Gastroesophageal sphincter (tissue), 4 donors: ENCODE results near the gene MAP3K10. TPM values are rescaled to one million over a fixed set of nuclear protein-coding genes. Genes with fewer than 3 reads are reported as not detected.
A peak's percentile ranks its signal among the peaks of the same experiment; 100 is the strongest.

ENCODE experiments used
- ATAC-seq: fragments of 150-250 bp; one replicate; pipeline ENCODE4 v1.9.1; 2016; ENCODE audit warnings: mild to moderate bottlenecking, moderate library complexity
- H3K27ac ChIP-seq, 4 donors: fragments of 200-600 bp; sonication (generic) in 3 of 4; 1 replicate in 3 of 4; 2 replicates in 1 of 4; pipeline ENCODE4 v1.5.1; 2016 to 2019
- H3K27me3 ChIP-seq: fragments of 200-600 bp; sonication (generic); one replicate; pipeline ENCODE4 v1.5.1; 2019
- H3K36me3 ChIP-seq, 2 donors: fragments of 200-600 bp; sonication (generic); one replicate each; pipeline ENCODE4 v1.5.1; 2019; ENCODE audit warnings: control low read depth in 1 of 2
- H3K4me1 ChIP-seq, 3 donors: fragments of 200-600 bp; sonication (generic); 1 replicate in 2 of 3; 2 replicates in 1 of 3; pipeline ENCODE4 v1.5.1; 2016 to 2019; ENCODE audit warnings: control low read depth in 2 of 3
- H3K4me3 ChIP-seq, 2 donors: fragments of 200-600 bp; sonication (generic); one replicate each; pipeline ENCODE4 v1.5.1; 2019; ENCODE audit warnings: mild to moderate bottlenecking in 1 of 2, moderate library complexity in 1 of 2
- H3K9me3 ChIP-seq, 3 donors: fragments of 200-600 bp; sonication (generic); one replicate each; pipeline ENCODE4 v1.5.1; 2017 to 2019; ENCODE audit warnings: control low read depth in 2 of 3
- EP300 ChIP-seq: sonication (generic); formaldehyde crosslinking; IDR thresholded peaks from one replicate; pipeline ENCODE4 v1.6.1; 2017; ENCODE audit warnings: antibody characterized with exemption, mild to moderate bottlenecking
- POLR2A ChIP-seq, 2 donors: fragments of 450-650 bp; IDR thresholded peaks; one replicate each; pipeline ENCODE4 v1.6.1; 2017; ENCODE audit warnings: antibody characterized with exemption in 2 of 2, mild to moderate bottlenecking in 2 of 2, moderate library complexity in 1 of 2
- POLR2AphosphoS5 ChIP-seq: sonication (generic); formaldehyde crosslinking; IDR thresholded peaks from one replicate; pipeline ENCODE4 v1.6.1; 2017; ENCODE audit warnings: antibody characterized with exemption
- WGBS, 2 donors: methylation state at CpG; one replicate each; pipeline ENCODE4 v1.1.5; 2018; ENCODE audit warnings: low coverage in 1 of 2; 5-methylcytosine and 5-hydroxymethylcytosine counted together
- total RNA-seq, 4 donors: library from RNA; depleted of rRNA; stranded (reverse); fragments of >200 nt; gene quantifications; one replicate each; pipeline ENCODE4 v1.1.0, GENCODE V29; 2016
- TF ChIP-seq, protein P1 (sequence below), 4 experiments: fragments of 200-600 bp in 2 of 4; fragments of 450-650 bp in 2 of 4; sonication (generic) in 1 of 4; IDR thresholded peaks; one replicate each; pipeline ENCODE4 v1.5.1; 2017 to 2019; ENCODE audit warnings: antibody characterized with exemption in 4 of 4, mild to moderate bottlenecking in 2 of 4, moderate library complexity in 2 of 4

MAP3K10 gene
- total RNA-seq, 4 donors from 2014 or later, result 9.8 to 21.3 (median 16.4) TPM

DNA sequence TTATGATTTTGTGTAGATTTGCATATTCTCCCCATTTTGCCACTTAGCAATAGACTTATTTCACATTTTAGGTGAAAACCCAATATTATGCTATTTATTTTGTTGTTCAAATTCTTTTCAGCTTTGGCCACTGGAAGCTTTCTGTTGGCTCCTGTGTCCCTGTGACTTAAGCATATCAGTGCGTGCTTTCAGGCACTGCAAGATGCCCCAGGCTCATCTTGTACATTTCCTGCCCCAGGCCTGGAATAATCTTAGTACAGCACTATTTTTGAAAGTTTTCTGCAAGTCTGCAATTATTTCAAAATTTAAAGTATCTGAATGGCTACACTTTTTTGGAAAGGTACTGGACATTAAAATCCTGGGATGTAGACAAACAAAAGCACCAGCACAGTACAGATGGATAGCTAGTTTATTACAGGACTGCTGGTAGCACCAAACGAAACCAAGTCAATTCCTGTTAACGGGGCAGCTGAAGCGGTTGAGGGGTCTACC is 38.7 kb downstream of the MAP3K10 start:
- Histone ChIP-seq H3K9me3 (no peaks in the 10 kb centered on the region), H3K4me3 (no peak overlapping the region), H3K27ac (no peak overlapping the region), H3K27me3 (peaks cover 21% of the 10 kb centered on the region), H3K4me1 (peaks cover 2 to 40% (median 13%) of the 10 kb centered on the region in 3 donors), H3K36me3 (peaks cover 0 to 29% of the 10 kb centered on the region in 2 donors)
- TF ChIP-seq POLR2AphosphoS5 (no peak), POLR2A (IDR thresholded peaks at IDR 0.05) (no peak), EP300 (no peak)
- TF ChIP-seq, protein P1, sequence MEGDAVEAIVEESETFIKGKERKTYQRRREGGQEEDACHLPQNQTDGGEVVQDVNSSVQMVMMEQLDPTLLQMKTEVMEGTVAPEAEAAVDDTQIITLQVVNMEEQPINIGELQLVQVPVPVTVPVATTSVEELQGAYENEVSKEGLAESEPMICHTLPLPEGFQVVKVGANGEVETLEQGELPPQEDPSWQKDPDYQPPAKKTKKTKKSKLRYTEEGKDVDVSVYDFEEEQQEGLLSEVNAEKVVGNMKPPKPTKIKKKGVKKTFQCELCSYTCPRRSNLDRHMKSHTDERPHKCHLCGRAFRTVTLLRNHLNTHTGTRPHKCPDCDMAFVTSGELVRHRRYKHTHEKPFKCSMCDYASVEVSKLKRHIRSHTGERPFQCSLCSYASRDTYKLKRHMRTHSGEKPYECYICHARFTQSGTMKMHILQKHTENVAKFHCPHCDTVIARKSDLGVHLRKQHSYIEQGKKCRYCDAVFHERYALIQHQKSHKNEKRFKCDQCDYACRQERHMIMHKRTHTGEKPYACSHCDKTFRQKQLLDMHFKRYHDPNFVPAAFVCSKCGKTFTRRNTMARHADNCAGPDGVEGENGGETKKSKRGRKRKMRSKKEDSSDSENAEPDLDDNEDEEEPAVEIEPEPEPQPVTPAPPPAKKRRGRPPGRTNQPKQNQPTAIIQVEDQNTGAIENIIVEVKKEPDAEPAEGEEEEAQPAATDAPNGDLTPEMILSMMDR (IDR thresholded peaks at IDR 0.05), result no peak
- 67 to 83% methylated on average over 1 of the region's 4 CpGs for WGBS, 2 donors
- ATAC-seq, result no peak

DNA sequence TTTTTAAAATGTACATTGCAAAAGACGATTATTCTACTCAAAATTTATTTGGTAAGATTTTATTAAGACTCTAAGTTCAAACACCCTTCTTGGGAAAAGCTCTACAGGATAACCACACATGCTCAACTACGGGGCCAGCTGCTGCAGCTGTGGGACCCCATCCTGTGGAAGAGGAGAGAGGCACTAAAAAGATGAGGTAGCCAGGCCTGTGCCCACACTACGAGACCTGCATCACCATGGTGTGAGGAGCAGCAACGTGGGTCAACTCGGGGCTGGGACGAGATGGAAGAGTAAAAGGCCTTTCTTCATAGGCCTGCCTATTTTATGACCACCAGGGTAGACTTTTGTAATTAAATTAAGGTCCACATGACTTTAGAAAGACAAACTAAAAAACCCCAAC is 39.8 kb downstream of the MAP3K10 start:
- Histone ChIP-seq H3K36me3 (peaks cover 0 to 40% of the 10 kb centered on the region in 2 donors), H3K4me3 (no peak overlapping the region), H3K4me1 (peaks cover 0 to 32% (median 12%) of the 10 kb centered on the region in 3 donors), H3K27ac (peak overlapping the region in 1 of 4 donors; percentile 21), H3K9me3 (no peaks in the 10 kb centered on the region), H3K27me3 (peaks cover 11% of the 10 kb centered on the region)
- TF ChIP-seq POLR2A (IDR thresholded peaks at IDR 0.05) (no peak), POLR2AphosphoS5 (no peak), EP300 (no peak)
- TF ChIP-seq, protein P1 (IDR thresholded peaks at IDR 0.05), result no peak
- no peak for ATAC-seq
- WGBS, 2 donors, result 72 to 81% methylated on average over 5 to 6 of the region's 6 CpGs

DNA sequence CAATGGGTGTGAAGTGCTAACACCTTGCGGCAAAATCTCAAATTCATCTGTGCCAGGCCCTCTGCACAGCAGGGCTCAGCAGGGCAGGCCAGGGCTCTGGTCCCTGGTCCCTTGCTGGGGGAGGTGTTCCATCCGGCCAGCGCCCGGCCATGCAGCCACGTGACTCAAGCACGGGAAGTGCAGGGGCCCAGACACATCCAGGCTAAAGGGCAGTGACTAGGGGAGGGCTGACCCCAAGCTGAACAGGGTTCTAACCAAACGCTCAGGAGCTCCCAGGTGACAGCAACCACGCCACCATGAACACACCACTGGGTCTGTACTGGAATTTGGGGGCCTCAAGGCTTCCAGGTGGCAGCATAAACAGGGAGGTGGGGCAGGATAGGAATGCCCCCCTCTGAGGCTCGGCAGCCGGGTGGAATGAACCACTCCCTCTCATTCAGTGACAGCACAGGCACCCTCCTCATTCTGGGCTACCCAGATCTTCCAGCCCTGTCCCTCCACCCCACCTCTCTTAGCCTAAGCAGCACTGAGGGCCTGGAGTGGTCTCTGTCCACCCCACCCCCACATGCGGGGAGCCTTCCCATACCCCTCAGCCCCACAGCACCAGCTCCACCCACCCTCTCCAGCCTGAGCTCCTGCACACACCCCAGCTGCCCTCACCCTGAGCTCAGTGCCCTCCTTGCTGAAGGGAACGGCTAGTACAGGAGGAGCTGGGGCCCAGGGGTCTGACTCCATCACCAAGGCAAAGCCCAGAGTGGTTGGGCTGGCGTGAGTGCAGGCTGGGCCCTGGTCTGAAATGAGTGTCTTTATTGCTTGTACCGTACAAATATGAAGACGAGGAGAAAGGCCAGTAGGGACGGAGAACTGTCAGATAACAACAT is 40.6 kb downstream of the MAP3K10 start:
- peak overlapping the region in 2 of 4 donors; percentile 21 to 57 for H3K27ac ChIP-seq
- 40 to 73% methylated on average over 4 of the region's 16 CpGs for WGBS, 2 donors

DNA sequence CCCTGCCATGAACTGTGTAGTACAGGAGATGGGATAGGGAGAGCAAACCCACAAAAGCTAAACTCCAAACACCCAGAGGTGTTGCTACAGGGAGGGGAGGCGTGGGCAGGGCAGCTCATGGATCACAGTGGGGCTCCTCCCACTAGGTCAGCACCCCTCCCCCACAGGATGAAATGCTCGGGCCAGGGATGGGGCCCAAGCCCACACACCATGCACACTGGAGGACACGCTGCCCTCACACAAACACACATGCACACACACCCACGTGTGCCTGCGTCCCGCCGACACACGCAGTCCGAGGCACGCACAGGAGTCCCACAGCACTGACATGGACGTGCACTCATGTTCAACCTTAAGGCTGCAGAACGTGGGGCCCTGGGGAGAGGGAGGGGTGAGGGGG is 41.3 kb downstream of the MAP3K10 start:
- ATAC-seq, result no peak
- Histone ChIP-seq H3K4me3 (no peak overlapping the region), H3K27me3 (no peaks in the 10 kb centered on the region), H3K4me1 (peaks cover 0 to 25% (median 5%) of the 10 kb centered on the region in 3 donors), H3K9me3 (no peaks in the 10 kb centered on the region), H3K27ac (no peak overlapping the region), H3K36me3 (peaks cover 0 to 54% of the 10 kb centered on the region in 2 donors)
- no peak for TF ChIP-seq POLR2A (IDR thresholded peaks at IDR 0.05)
- no peak for TF ChIP-seq EP300
- TF ChIP-seq, protein P1 (IDR thresholded peaks at IDR 0.05), result no peak
- no peak for TF ChIP-seq POLR2AphosphoS5
- 20 to 51% methylated on average over 1 to 7 of the region's 12 CpGs for WGBS, 2 donors

More for the DNA sequence above, 40.6 kb downstream of the MAP3K10 start:
- H3K4me3 ChIP-seq, result no peak overlapping the region
- no peaks in the 10 kb centered on the region for H3K9me3 ChIP-seq
- no peak for TF ChIP-seq POLR2A (IDR thresholded peaks at IDR 0.05)
- H3K4me1 ChIP-seq, result peaks cover 0 to 25% (median 5%) of the 10 kb centered on the region in 3 donors
- peaks cover 0 to 47% of the 10 kb centered on the region in 2 donors for H3K36me3 ChIP-seq
- H3K27me3 ChIP-seq, result peaks cover 3% of the 10 kb centered on the region
- peak; percentile 60 for ATAC-seq

DNA sequence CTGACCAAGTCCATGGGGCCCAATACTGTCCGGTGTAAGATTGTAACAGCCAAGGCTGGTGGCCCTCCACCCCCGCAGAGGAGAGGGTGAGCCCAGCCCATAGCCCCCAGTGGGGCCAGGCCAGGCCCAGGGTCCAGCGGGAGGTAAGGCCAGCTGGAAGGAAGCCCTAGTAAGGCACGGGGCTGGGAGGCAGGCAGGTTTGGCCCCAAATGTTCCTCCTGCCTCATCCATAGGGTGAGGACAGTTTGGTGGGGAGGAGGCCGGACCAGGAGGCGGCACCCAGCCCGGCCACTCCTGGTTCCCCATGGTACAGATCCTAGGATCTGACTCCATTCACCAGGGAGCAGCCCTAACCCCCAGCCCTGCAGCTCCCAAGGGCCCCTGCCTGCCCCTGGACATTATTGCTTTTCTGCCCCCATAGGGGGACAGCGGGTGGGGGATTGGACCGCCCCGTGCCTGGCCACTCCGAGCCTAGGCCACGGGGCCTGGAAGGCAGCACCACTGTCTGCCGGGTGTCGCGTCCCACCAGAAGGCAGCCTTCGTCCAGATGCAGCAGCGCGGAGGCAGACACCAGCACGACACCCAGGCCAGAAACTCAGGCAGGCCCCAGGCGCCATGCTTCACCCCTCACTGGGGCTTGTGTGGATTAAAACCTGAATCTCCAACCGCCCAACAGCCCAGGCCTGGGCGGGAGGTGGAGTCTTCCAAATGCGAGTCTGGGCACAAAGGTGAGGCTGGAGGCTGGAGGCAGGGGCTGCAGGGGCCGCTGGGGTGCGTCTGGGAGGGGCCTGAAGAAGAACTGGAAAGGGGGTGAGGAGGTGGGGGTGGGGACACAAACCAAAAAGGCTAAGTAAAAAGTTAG is 42.0 kb downstream of the MAP3K10 start:
- ATAC-seq, result no peak
- 100% methylated on average over 2 of the region's 25 CpGs; no CpG with 5 or more reads in 1 of the 2 donors for WGBS, 2 donors

More for the DNA sequence above, 42.0 kb downstream of the MAP3K10 start:
- no peak for TF ChIP-seq POLR2A (IDR thresholded peaks at IDR 0.05)
- TF ChIP-seq EP300, result no peak
- TF ChIP-seq, protein P1 (IDR thresholded peaks at IDR 0.05), result no peak
- no peak for TF ChIP-seq POLR2AphosphoS5
- Histone ChIP-seq H3K4me1 (peaks cover 0 to 25% (median 5%) of the 10 kb centered on the region in 3 donors), H3K27ac (no peak overlapping the region), H3K9me3 (no peaks in the 10 kb centered on the region), H3K4me3 (no peak overlapping the region), H3K27me3 (no peaks in the 10 kb centered on the region), H3K36me3 (peaks cover 0 to 61% of the 10 kb centered on the region in 2 donors)
